Gastroesophageal sphincter (tissue), 4 donors: ENCODE measurements around the gene METTL21C. TPM values are rescaled to one million over a fixed set of nuclear protein-coding genes. Genes with fewer than 3 reads are reported as not detected.

Experiments
- ATAC-seq: fragments of 150-250 bp; one replicate; pipeline ENCODE4 v1.9.1; 2016; ENCODE audit warnings: mild to moderate bottlenecking, moderate library complexity
- H3K27ac ChIP-seq, 4 donors: fragments of 200-600 bp; sonication (generic) in 3 of 4; 1 replicate in 3 of 4; 2 replicates in 1 of 4; pipeline ENCODE4 v1.5.1; 2016 to 2019
- H3K27me3 ChIP-seq: fragments of 200-600 bp; sonication (generic); one replicate; pipeline ENCODE4 v1.5.1; 2019
- H3K36me3 ChIP-seq, 2 donors: fragments of 200-600 bp; sonication (generic); one replicate each; pipeline ENCODE4 v1.5.1; 2019; ENCODE audit warnings: control low read depth in 1 of 2
- H3K4me1 ChIP-seq, 3 donors: fragments of 200-600 bp; sonication (generic); 1 replicate in 2 of 3; 2 replicates in 1 of 3; pipeline ENCODE4 v1.5.1; 2016 to 2019; ENCODE audit warnings: control low read depth in 2 of 3
- H3K4me3 ChIP-seq, 2 donors: fragments of 200-600 bp; sonication (generic); one replicate each; pipeline ENCODE4 v1.5.1; 2019; ENCODE audit warnings: mild to moderate bottlenecking in 1 of 2, moderate library complexity in 1 of 2
- H3K9me3 ChIP-seq, 3 donors: fragments of 200-600 bp; sonication (generic); one replicate each; pipeline ENCODE4 v1.5.1; 2017 to 2019; ENCODE audit warnings: control low read depth in 2 of 3
- CTCF ChIP-seq, 4 experiments: fragments of 200-600 bp in 2 of 4; fragments of 450-650 bp in 2 of 4; sonication (generic) in 1 of 4; IDR thresholded peaks; one replicate each; pipeline ENCODE4 v1.5.1; 2017 to 2019; ENCODE audit warnings: antibody characterized with exemption in 4 of 4, mild to moderate bottlenecking in 2 of 4, moderate library complexity in 2 of 4
- EP300 ChIP-seq: sonication (generic); formaldehyde crosslinking; IDR thresholded peaks from one replicate; pipeline ENCODE4 v1.6.1; 2017; ENCODE audit warnings: antibody characterized with exemption, mild to moderate bottlenecking
- POLR2A ChIP-seq, 2 donors: fragments of 450-650 bp; IDR thresholded peaks; one replicate each; pipeline ENCODE4 v1.6.1; 2017; ENCODE audit warnings: antibody characterized with exemption in 2 of 2, mild to moderate bottlenecking in 2 of 2, moderate library complexity in 1 of 2
- POLR2AphosphoS5 ChIP-seq: sonication (generic); formaldehyde crosslinking; IDR thresholded peaks from one replicate; pipeline ENCODE4 v1.6.1; 2017; ENCODE audit warnings: antibody characterized with exemption
- WGBS, 2 donors: methylation state at CpG; one replicate each; pipeline ENCODE4 v1.1.5; 2018; ENCODE audit warnings: low coverage in 1 of 2; 5-methylcytosine and 5-hydroxymethylcytosine counted together
- total RNA-seq, 4 donors: library from RNA; depleted of rRNA; stranded (reverse); fragments of >200 nt; gene quantifications; one replicate each; pipeline ENCODE4 v1.1.0, GENCODE V29; 2016

METTL21C gene
- total RNA-seq, 4 donors from 2014 or later, result 0.62 TPM; not detected in 3

GRCh38 chr13:102659168-102659713, 35.6 kb downstream of the METTL21C start:
- no peak overlapping the region for H3K27ac ChIP-seq
- no peaks in the 10 kb centered on the region for H3K9me3 ChIP-seq
- no peaks in the 10 kb centered on the region for H3K4me1 ChIP-seq
- H3K36me3 ChIP-seq, result peaks cover 0 to 82% of the 10 kb centered on the region in 2 donors
- ATAC-seq, result no peak
- H3K27me3 ChIP-seq, result no peaks in the 10 kb centered on the region
- no peak for TF ChIP-seq CTCF (IDR thresholded peaks at IDR 0.05)
- no peak for TF ChIP-seq POLR2A (IDR thresholded peaks at IDR 0.05)
- no peak for TF ChIP-seq EP300
- no peak for TF ChIP-seq POLR2AphosphoS5
- no peak overlapping the region for H3K4me3 ChIP-seq

- H3K4me3 ChIP-seq, result no peak overlapping the region
- H3K27ac ChIP-seq, result no peak overlapping the region
- TF ChIP-seq EP300 (no peak), POLR2AphosphoS5 (no peak), POLR2A (IDR thresholded peaks at IDR 0.05) (no peak)
- H3K27me3 ChIP-seq, result no peaks in the 10 kb centered on the region
- ATAC-seq, result no peak
- H3K36me3 ChIP-seq, result peaks cover 0 to 82% of the 10 kb centered on the region in 2 donors
- no peaks in the 10 kb centered on the region for H3K4me1 ChIP-seq
- no peaks in the 10 kb centered on the region for H3K9me3 ChIP-seq
- 90 to 100% methylated on average over 1 to 2 of the region's 3 CpGs for WGBS, 2 donors
These were observed 36.2 kb downstream of the METTL21C start for GRCh38 chr13:102658660-102659059.

- Histone ChIP-seq H3K36me3 (peaks cover 0 to 83% of the 10 kb centered on the region in 2 donors), H3K27ac (no peak overlapping the region), H3K27me3 (no peaks in the 10 kb centered on the region), H3K4me3 (no peak overlapping the region), H3K4me1 (no peaks in the 10 kb centered on the region), H3K9me3 (no peaks in the 10 kb centered on the region)
- WGBS, 2 donors, result 73 to 74% methylated on average over 6 of the region's 6 CpGs
- TF ChIP-seq POLR2A (IDR thresholded peaks at IDR 0.05), result no peak
- no peak for TF ChIP-seq CTCF (IDR thresholded peaks at IDR 0.05)
- TF ChIP-seq EP300, result no peak
- no peak for TF ChIP-seq POLR2AphosphoS5
- no peak for ATAC-seq
These were observed 37.2 kb downstream of the METTL21C start for GRCh38 chr13:102657630-102658029.

GRCh38 chr13:102654756-102655155, 40.1 kb downstream of the METTL21C start:
- no peaks in the 10 kb centered on the region for H3K27me3 ChIP-seq
- H3K36me3 ChIP-seq, result peaks cover 0 to 93% of the 10 kb centered on the region in 2 donors
- no peak for TF ChIP-seq POLR2A (IDR thresholded peaks at IDR 0.05)
- TF ChIP-seq POLR2AphosphoS5, result no peak
- TF ChIP-seq CTCF (IDR thresholded peaks at IDR 0.05), result no peak
- TF ChIP-seq EP300, result no peak

GRCh38 chr13:102651892-102652291, 43.0 kb downstream of the METTL21C start:
- H3K36me3 ChIP-seq, result peaks cover 5 to 94% of the 10 kb centered on the region in 2 donors
- TF ChIP-seq EP300 (no peak), POLR2AphosphoS5 (peak; percentile 54)
- H3K27me3 ChIP-seq, result no peaks in the 10 kb centered on the region
- no peak overlapping the region for H3K4me3 ChIP-seq
- ATAC-seq, result no peak
- H3K9me3 ChIP-seq, result no peaks in the 10 kb centered on the region
- H3K27ac ChIP-seq, result no peak overlapping the region
- H3K4me1 ChIP-seq, result no peaks in the 10 kb centered on the region
- WGBS, 2 donors, result 80 to 100% methylated on average over 1 to 5 of the region's 5 CpGs

More at GRCh38 chr13:102654756-102655155, 40.1 kb downstream of the METTL21C start:
- no peak overlapping the region for H3K27ac ChIP-seq
- H3K4me3 ChIP-seq, result no peak overlapping the region
- no peaks in the 10 kb centered on the region for H3K4me1 ChIP-seq
- 60 to 63% methylated on average over 1 to 2 of the region's 2 CpGs for WGBS, 2 donors
- no peak for ATAC-seq
- no peaks in the 10 kb centered on the region for H3K9me3 ChIP-seq

GRCh38 chr13:102651392-102651791, 43.5 kb downstream of the METTL21C start:
- H3K9me3 ChIP-seq, result no peaks in the 10 kb centered on the region
- peaks cover 5 to 94% of the 10 kb centered on the region in 2 donors for H3K36me3 ChIP-seq
- TF ChIP-seq POLR2AphosphoS5 (no peak), CTCF (IDR thresholded peaks at IDR 0.05) (no peak), EP300 (no peak), POLR2A (IDR thresholded peaks at IDR 0.05) (no peak)
- H3K27me3 ChIP-seq, result no peaks in the 10 kb centered on the region
- no peak overlapping the region for H3K27ac ChIP-seq
- ATAC-seq, result no peak
- no peak overlapping the region for H3K4me3 ChIP-seq
- no peaks in the 10 kb centered on the region for H3K4me1 ChIP-seq
